Hepatocyte (in vitro differentiated cells): Measurements from ENCODE around the gene CKS2. TPM values are rescaled to one million over a fixed set of nuclear protein-coding genes. Genes with fewer than 3 reads are reported as not detected.
A peak's percentile ranks its signal among the peaks of the same experiment; 100 is the strongest.
"Not testable (repeated sequence)": the region's sequence is repeated elsewhere in the genome, so short reads cannot be mapped to it uniquely, and the experiment has no call there.

Experiments
- DNase-seq: peaks from one replicate; pipeline ENCODE4 v3.0.0-alpha.2; 2016; ENCODE audit warnings: low spot score
- H2AFZ ChIP-seq: fragments of 200-600 bp; sonication (generic); 2 replicates; pipeline ENCODE4 v1.6.0; 2016; ENCODE audit warnings: antibody characterized with exemption, mild to moderate bottlenecking
- H3K27ac ChIP-seq: fragments of 200-600 bp; sonication (generic); 2 replicates; pipeline ENCODE4 v1.5.1; 2016; ENCODE audit warnings: mild to moderate bottlenecking
- H3K27me3 ChIP-seq: fragments of 200-600 bp; sonication (generic); 2 replicates; pipeline ENCODE4 v1.6.1; 2016
- H3K36me3 ChIP-seq: fragments of 200-600 bp; sonication (generic); replicated peaks from 2 replicates; pipeline ENCODE4 v1.5.1; 2016; ENCODE audit warnings: low read depth; ENCODE audit not compliant: insufficient read depth
- H3K4me1 ChIP-seq: fragments of 200-600 bp; sonication (generic); 2 replicates; pipeline ENCODE4 v1.5.1; 2016; ENCODE audit warnings: mild to moderate bottlenecking, moderate library complexity; ENCODE audit not compliant: insufficient read depth
- H3K4me2 ChIP-seq: fragments of 200-600 bp; sonication (generic); 2 replicates; pipeline ENCODE4 v1.6.0; 2016
- H3K4me3 ChIP-seq: fragments of 200-600 bp; sonication (generic); 2 replicates; pipeline ENCODE4 v1.5.1; 2016; ENCODE audit warnings: mild to moderate bottlenecking
- H3K79me2 ChIP-seq: fragments of 200-600 bp; sonication (generic); 2 replicates; pipeline ENCODE4 v1.6.0; 2017; ENCODE audit warnings: mild to moderate bottlenecking
- H3K9me2 ChIP-seq: fragments of 200-600 bp; sonication (generic); replicated peaks from 2 replicates; pipeline ENCODE4 v1.6.0; 2017; ENCODE audit warnings: mild to moderate bottlenecking; ENCODE audit not compliant: insufficient read depth
- H3K9me3 ChIP-seq: fragments of 200-600 bp; sonication (generic); 2 replicates; pipeline ENCODE4 v1.5.1; 2016; ENCODE audit warnings: low read depth, mild to moderate bottlenecking
- H4K20me1 ChIP-seq: fragments of 200-600 bp; sonication (generic); 2 replicates; pipeline ENCODE4 v1.6.0; 2016; ENCODE audit warnings: mild to moderate bottlenecking; ENCODE audit not compliant: insufficient read depth, poor library complexity, severe bottlenecking
- CTCF ChIP-seq: fragments of 200-600 bp; sonication (generic); IDR thresholded peaks from 2 replicates; pipeline ENCODE4 v1.5.1; 2016; ENCODE audit warnings: antibody characterized with exemption, mild to moderate bottlenecking; ENCODE audit not compliant: poor library complexity
- EZH2 ChIP-seq: fragments of 200-600 bp; sonication (generic); IDR thresholded peaks from 2 replicates; pipeline ENCODE4 v1.6.1; 2016; ENCODE audit warnings: antibody characterized with exemption, mild to moderate bottlenecking, borderline replicate concordance
- EZH2phosphoT487 ChIP-seq: fragments of 200-600 bp; sonication (generic); IDR thresholded peaks from one replicate; pipeline ENCODE4 v1.6.1; 2018; ENCODE audit warnings: antibody characterized with exemption, mild to moderate bottlenecking, low read depth, moderate library complexity; ENCODE audit not compliant: unreplicated experiment, severe bottlenecking
- WGBS: methylation state at CpG from one replicate; pipeline ENCODE4 v1.1.6; 2016; ENCODE audit warnings: low lambda C conversion rate; ENCODE audit errors: missing lambda C conversion rate; 5-methylcytosine and 5-hydroxymethylcytosine counted together
- polyA plus RNA-seq: library from polyadenylated mRNA; unstranded; fragments of >200 nt; fragmentation: Nextera tagmentation; extraction: Ambion mirVana; gene quantifications from 2 replicates; pipeline ENCODE4 v1.2.1, GENCODE V29; 2016
- total RNA-seq: library from RNA; depleted of rRNA; stranded (reverse); fragments of >200 nt; gene quantifications from 2 replicates; pipeline ENCODE4 v1.2.3, GENCODE V29; 2014

CKS2 gene
- total and polyA plus RNA-seq, 2 experiments from 2014 or later, result 77.1 to 136 TPM

DNA sequence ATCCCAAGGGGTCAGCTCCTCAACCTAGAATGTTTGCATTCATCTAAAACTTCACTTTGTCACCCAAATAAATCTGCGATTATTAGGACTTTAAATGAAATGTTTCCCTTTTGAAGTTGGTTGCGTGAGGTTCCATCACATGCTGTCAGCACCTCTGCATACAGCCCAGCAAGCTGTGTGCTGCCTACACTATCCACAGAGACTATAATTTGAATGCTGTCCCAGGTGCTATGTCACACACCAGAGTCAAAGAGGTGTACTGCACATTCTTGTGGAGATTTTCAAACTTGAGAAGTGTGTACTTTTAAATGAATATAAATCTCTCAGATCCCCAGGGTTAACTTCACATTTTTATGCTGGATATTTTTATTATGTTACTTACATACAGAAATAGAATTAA lies 19.3 kb upstream of the CKS2 start:
- Histone ChIP-seq H3K27me3 (no peaks in the 10 kb centered on the region), H3K4me2 (no peak overlapping the region), H2AFZ (no peak overlapping the region), H3K4me3 (no peak overlapping the region), H3K27ac (no peak overlapping the region), H3K9me2 (no peaks in the 10 kb centered on the region), H3K79me2 (no peaks in the 10 kb centered on the region), H3K4me1 (no peaks in the 10 kb centered on the region), H4K20me1 (no peaks in the 10 kb centered on the region), H3K9me3 (no peaks in the 10 kb centered on the region), H3K36me3 (no peaks in the 10 kb centered on the region)
- no peak for DNase-seq
- TF ChIP-seq EZH2phosphoT487 (no peak), EZH2 (no peak), CTCF (no peak)
- WGBS, result 89% methylated on average over 2 of the region's 2 CpGs

GRCh38 chr9:89293014-89293413 lies 18.0 kb upstream of the CKS2 start:
- Histone ChIP-seq H3K4me2 (no peak overlapping the region), H3K9me3 (no peaks in the 10 kb centered on the region), H3K4me1 (no peaks in the 10 kb centered on the region), H3K4me3 (no peak overlapping the region), H3K36me3 (no peaks in the 10 kb centered on the region), H3K27me3 (no peaks in the 10 kb centered on the region), H2AFZ (no peak overlapping the region), H4K20me1 (no peaks in the 10 kb centered on the region), H3K9me2 (no peaks in the 10 kb centered on the region), H3K27ac (no peak overlapping the region), H3K79me2 (no peaks in the 10 kb centered on the region)
- TF ChIP-seq EZH2, result no peak
- TF ChIP-seq CTCF, result no peak
- TF ChIP-seq EZH2phosphoT487, result no peak
- 97% methylated on average over 1 of the region's 1 CpG for WGBS
- DNase-seq, result no peak

- Histone ChIP-seq H2AFZ (no peak overlapping the region), H3K27ac (no peak overlapping the region), H3K9me3 (no peaks in the 10 kb centered on the region), H3K36me3 (no peaks in the 10 kb centered on the region), H3K4me3 (no peak overlapping the region), H3K9me2 (no peaks in the 10 kb centered on the region), H3K4me1 (no peaks in the 10 kb centered on the region), H3K4me2 (peak overlapping the region; percentile 37), H3K27me3 (no peaks in the 10 kb centered on the region), H4K20me1 (no peaks in the 10 kb centered on the region), H3K79me2 (no peaks in the 10 kb centered on the region)
- 30% methylated on average over 5 of the region's 5 CpGs for WGBS
- TF ChIP-seq CTCF, result no peak
- TF ChIP-seq EZH2phosphoT487, result no peak
- TF ChIP-seq EZH2, result no peak
- no peak for DNase-seq
Observed at GRCh38 chr9:89295400-89295799, 15.6 kb upstream of the CKS2 start.

- 64% methylated on average over 2 of the region's 2 CpGs for WGBS
Observed at GRCh38 chr9:89301996-89302395, 9.0 kb upstream of the CKS2 start.

More at GRCh38 chr9:89301996-89302395, 9.0 kb upstream of the CKS2 start:
- not testable (repeated sequence) for H3K36me3 ChIP-seq, H3K4me1 ChIP-seq, H4K20me1 ChIP-seq, DNase-seq, H3K79me2 ChIP-seq, H3K4me2 ChIP-seq, H3K4me3 ChIP-seq, H3K9me3 ChIP-seq, H3K27ac ChIP-seq, H3K9me2 ChIP-seq, H2AFZ ChIP-seq, H3K27me3 ChIP-seq
